HEK293T (cell line): ENCODE data around the gene PRKCZ.

Experiments used
- ARNT ChIP-seq: fragments of 450-650 bp; IDR thresholded peaks from 2 replicates; pipeline ENCODE4 v1.6.1; 2017; ENCODE audit warnings: mild to moderate bottlenecking
- BHLHE40 ChIP-seq: fragments of 450-650 bp; IDR thresholded peaks from 2 replicates; pipeline ENCODE4 v1.6.1; 2016; ENCODE audit warnings: mild to moderate bottlenecking, moderate library complexity, borderline replicate concordance
- ELF4 ChIP-seq: fragments of 450-650 bp; IDR thresholded peaks from 2 replicates; pipeline ENCODE4 v1.6.1; 2017; ENCODE audit warnings: antibody characterized with exemption
- FOXA1 ChIP-seq: fragments of 450-650 bp; IDR thresholded peaks from 2 replicates; pipeline ENCODE4 v1.6.1; 2016; ENCODE audit warnings: mild to moderate bottlenecking
- FOXK2 ChIP-seq: fragments of 450-650 bp; IDR thresholded peaks from 2 replicates; pipeline ENCODE4 v1.6.1; 2016; ENCODE audit warnings: mild to moderate bottlenecking
- FOXM1 ChIP-seq: fragments of 450-650 bp; IDR thresholded peaks from 2 replicates; pipeline ENCODE4 v1.6.1; 2017; ENCODE audit warnings: mild to moderate bottlenecking, borderline replicate concordance
- HDGF ChIP-seq: fragments of 450-650 bp; IDR thresholded peaks from 2 replicates; pipeline ENCODE4 v1.6.1; 2017; ENCODE audit warnings: antibody characterized with exemption, borderline replicate concordance
- LEF1 ChIP-seq: fragments of 450-650 bp; IDR thresholded peaks from 2 replicates; pipeline ENCODE4 v1.6.1; 2017; ENCODE audit warnings: mild to moderate bottlenecking, borderline replicate concordance
- NFRKB ChIP-seq: fragments of 450-650 bp; IDR thresholded peaks from 2 replicates; pipeline ENCODE4 v1.6.1; 2016; ENCODE audit warnings: mild to moderate bottlenecking, moderate library complexity
- PKNOX1 ChIP-seq: fragments of 450-650 bp; IDR thresholded peaks from 2 replicates; pipeline ENCODE4 v1.6.1; 2016
- SP1 ChIP-seq: fragments of 450-650 bp; IDR thresholded peaks from 2 replicates; pipeline ENCODE4 v1.6.1; 2017
- SUZ12 ChIP-seq: fragments of 450-650 bp; IDR thresholded peaks from 2 replicates; pipeline ENCODE4 v1.6.1; 2016; ENCODE audit warnings: mild to moderate bottlenecking
- TARDBP ChIP-seq: fragments of 450-650 bp; IDR thresholded peaks from 2 replicates; pipeline ENCODE4 v1.6.1; 2016
- ZNF384 ChIP-seq: fragments of 450-650 bp; IDR thresholded peaks from 2 replicates; pipeline ENCODE4 v1.6.1; 2016

- TF ChIP-seq TARDBP (no peak), BHLHE40 (no peak), FOXK2 (no peak), ARNT (no peak), SP1 (no peak), FOXM1 (no peak), LEF1 (no peak), ZNF384 (no peak), SUZ12 (no peak), FOXA1 (no peak), HDGF (no peak), PKNOX1 (no peak), NFRKB (no peak), ELF4 (no peak)
Observed at GRCh38 chr1:2228694-2229036, 178.5 kb downstream of the PRKCZ start.
